HG02973 (cell line): ENCODE data around the gene TCF7L1.
"Not testable (repeated sequence)": the region's sequence is repeated elsewhere in the genome, so short reads cannot be mapped to it uniquely, and the experiment has no call there.

Experiments used
- ATAC-seq: cut with Tn5 transposase; IDR thresholded peaks from one replicate; pipeline ENCODE4 v1.9.1; 2021; ENCODE audit warnings: moderate library complexity; ENCODE audit not compliant: unreplicated experiment

TCF7L1 gene

GRCh38 chr2:85340034-85340892 is 207.1 kb downstream of the TCF7L1 start:
- ATAC-seq: no peak

DNA sequence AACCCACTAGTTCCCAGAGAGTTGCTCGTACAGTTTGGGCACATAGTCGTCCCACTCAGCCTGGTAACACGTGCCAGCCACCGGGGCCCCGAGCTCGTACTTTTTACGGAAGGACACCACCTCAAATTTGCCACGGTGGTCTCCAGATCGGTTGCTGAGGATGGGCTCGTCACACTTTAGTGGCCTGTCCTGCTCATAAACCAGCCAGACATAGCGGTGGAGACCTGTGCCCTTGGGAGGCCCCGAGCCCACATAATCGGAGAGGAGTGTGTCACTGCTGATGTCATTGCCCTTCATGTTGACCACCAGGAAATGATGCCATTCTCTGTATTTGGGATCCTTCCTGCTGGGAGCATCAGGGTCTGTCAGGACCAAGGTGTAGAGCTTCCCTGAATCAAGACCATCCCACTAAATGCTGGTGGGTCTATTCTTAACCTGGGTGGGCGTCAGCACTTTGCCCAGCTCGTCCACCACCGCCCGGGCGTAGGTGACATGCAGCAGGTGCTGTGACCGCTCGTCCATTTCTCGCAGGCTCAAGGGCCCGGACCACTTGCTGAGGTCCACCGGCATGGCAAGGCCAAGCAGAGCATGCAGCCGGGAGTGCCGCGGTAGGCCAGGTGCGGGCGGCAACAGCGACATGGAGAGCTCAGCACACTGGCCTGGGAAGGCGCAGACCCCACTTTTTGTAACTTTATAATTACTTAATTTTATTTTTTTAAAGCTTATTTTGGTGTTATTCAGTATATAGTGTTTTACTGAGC is 208.3 kb downstream of the TCF7L1 start:
- no peak for ATAC-seq

- ATAC-seq: no peak
Observed at GRCh38 chr2:85342156-85342555, 209.0 kb downstream of the TCF7L1 start.

GRCh38 chr2:85343207-85343895 is 210.2 kb downstream of the TCF7L1 start:
- not testable (repeated sequence) for ATAC-seq

GRCh38 chr2:85344356-85344954 is 211.3 kb downstream of the TCF7L1 start:
- ATAC-seq: no peak

DNA sequence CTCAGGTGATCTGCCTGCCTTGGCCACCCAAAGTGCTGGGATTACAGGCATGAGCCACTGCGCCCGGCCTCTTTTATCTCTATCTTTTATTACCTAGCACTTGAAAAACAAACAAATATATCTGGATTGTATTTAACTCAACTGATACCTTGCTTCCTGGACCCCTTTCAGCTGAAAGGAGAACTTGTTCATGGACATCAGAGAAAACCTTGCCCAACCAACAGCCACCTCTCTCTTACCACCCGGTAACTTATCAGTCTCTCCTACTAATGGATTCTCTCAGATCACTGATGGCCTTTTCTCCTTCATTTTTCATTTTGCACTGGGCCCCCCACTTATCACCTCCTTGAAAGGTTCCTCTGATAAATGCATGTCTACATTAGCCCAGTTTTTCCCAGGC is 214.4 kb downstream of the TCF7L1 start:
- no peak for ATAC-seq

- no peak for ATAC-seq
Observed at GRCh38 chr2:85353876-85354285, 220.7 kb downstream of the TCF7L1 start.

DNA sequence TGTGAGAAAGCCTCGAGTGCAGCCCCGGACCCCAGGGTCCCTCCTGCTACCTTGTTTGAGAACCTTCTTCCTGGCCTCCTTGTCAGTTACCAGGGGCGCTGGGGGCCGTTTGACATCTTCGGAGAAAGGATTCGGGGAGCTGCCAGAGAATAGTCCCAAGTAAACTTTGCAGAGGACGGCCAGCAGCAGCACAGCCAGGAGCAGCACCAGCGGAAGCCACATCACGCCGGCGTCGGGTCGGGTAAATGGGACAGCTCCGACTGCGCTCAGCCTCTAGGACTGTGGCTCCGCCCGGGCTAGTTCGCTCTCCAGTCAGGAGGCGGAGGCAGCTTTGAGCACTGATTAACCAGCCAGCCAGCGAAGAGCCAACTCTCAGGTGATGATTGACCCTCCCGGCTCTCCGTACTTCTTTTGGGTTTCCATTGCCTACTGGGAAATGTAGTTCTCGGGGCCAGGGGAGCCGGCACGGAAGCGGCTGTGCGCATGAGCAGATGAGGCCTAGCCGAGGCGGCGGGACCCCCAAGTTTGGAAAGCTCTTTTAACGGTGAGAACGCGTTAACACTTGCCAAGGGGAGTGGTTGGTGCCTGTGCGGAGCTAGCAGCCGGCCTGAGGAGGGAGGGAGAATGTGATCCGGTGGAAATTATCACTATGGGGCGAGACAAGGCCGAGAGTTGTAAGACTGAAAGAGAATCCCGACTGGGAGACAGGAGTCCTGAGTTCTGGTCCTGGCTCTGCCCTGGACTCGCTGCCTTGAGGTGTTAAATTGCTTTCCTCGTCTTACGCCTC is 221.3 kb downstream of the TCF7L1 start, which contains the start of the genes ELMOD3 and RETSAT:
TSS of gene ELMOD3 (plus strand) at position 484 of the 787 bp plus-strand sequence. CDS start 2,430 bp downstream, outside the sequence.
TSS of gene RETSAT (minus strand) at position 243 of the 787 bp plus-strand sequence. CDS start at position 222, 21 bp downstream.
- peak; percentile 94 for ATAC-seq

- peak; percentile 7 for ATAC-seq
Observed at GRCh38 chr2:85355073-85355410, 221.8 kb downstream of the TCF7L1 start.

GRCh38 chr2:85355521-85355920 is 222.3 kb downstream of the TCF7L1 start:
- no peak for ATAC-seq

- no peak for ATAC-seq
Observed at GRCh38 chr2:85356186-85356585, 223.0 kb downstream of the TCF7L1 start.

DNA sequence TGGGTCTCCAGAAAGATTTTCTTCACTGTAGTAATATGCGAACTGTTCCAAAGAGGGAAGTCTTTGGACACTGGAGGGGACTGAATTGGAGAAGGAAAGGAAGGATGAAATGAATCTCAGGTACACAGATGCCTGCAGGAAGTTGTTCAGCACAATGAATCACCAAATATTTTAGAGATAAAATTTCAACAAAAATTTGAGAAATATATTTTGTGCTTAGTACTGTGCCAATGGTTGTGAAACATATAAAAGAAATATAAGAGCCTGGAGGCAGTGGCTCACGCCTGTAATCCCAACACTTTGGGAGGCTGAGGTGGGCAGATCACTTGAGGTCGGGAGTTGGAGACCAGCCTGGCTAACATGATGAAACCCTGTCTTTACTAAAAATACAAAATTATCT is 224.5 kb downstream of the TCF7L1 start:
- no peak for ATAC-seq
